Testis (tissue), 3 donors: Measurements from ENCODE around the gene RMI2. TPM values are rescaled to one million over a fixed set of nuclear protein-coding genes. Genes with fewer than 3 reads are reported as not detected.

Source experiments
- DNase-seq: peaks from one replicate; pipeline ENCODE4 v3.0.0-alpha.2; 2019
- H3K27ac ChIP-seq, 2 donors: fragments of 200-600 bp; sonication (generic); one replicate each; pipeline ENCODE4 v1.5.1; 2019
- H3K27me3 ChIP-seq: fragments of 200-600 bp; sonication (generic); one replicate; pipeline ENCODE4 v1.5.1; 2019
- H3K36me3 ChIP-seq: fragments of 200-600 bp; sonication (generic); one replicate; pipeline ENCODE4 v1.5.1; 2017; ENCODE audit warnings: low read depth; ENCODE audit errors: missing control alignments
- H3K4me1 ChIP-seq: fragments of 200-600 bp; sonication (generic); one replicate; pipeline ENCODE4 v1.5.1; 2019
- H3K4me3 ChIP-seq, 2 donors: fragments of 200-600 bp; sonication (generic); one replicate each; pipeline ENCODE4 v1.5.1; 2017 to 2019
- H3K9me3 ChIP-seq: fragments of 200-600 bp; sonication (generic); one replicate; pipeline ENCODE4 v1.5.1; 2017
- POLR2A ChIP-seq: fragments of 450-650 bp; IDR thresholded peaks from one replicate; pipeline ENCODE4 v1.6.1; 2017; ENCODE audit warnings: antibody characterized with exemption, mild to moderate bottlenecking, moderate library complexity
- WGBS, 2 donors: methylation state at CpG; one replicate each; pipeline ENCODE4 v1.1.5; 2018; 5-methylcytosine and 5-hydroxymethylcytosine counted together
- intact Hi-C: fragments of 100-400 bp; cut with DNase I; formaldehyde crosslinking; loops from one replicate; pipeline ENCODE4 v1.15.1; 2023; ENCODE audit warnings: low total_unique reads
- polyA plus RNA-seq: library from polyadenylated mRNA; stranded (reverse); fragments of 350-450 nt; fragmentation: Illumina TruSeq; extraction: RNeasy Lipid Tissue Mini Kit (QIAGEN cat#74804); gene quantifications from one replicate; pipeline ENCODE4 v1.2.3, GENCODE V29; 2014; ENCODE audit warnings: low read depth, low replicate concordance; ENCODE audit not compliant: insufficient read depth
- total RNA-seq, 2 donors: library from RNA; depleted of rRNA; stranded (reverse); fragments of >200 nt; gene quantifications; one replicate each; pipeline ENCODE4 v1.2.3, GENCODE V29; 2016
- TF ChIP-seq, protein P1 (sequence below), 3 experiments: fragments of 450-650 bp in 2 of 3; fragments of 200-600 bp in 1 of 3; sonication (generic) in 1 of 3; IDR thresholded peaks; one replicate each; pipeline ENCODE4 v1.5.1; 2016 to 2019; ENCODE audit warnings: antibody characterized with exemption in 3 of 3, mild to moderate bottlenecking in 2 of 3, moderate library complexity in 1 of 3

The RMI2 gene
- total and polyA plus RNA-seq, 3 donors from 2014 or later: 21.5 to 30.6 (median 26.7) TPM

DNA sequence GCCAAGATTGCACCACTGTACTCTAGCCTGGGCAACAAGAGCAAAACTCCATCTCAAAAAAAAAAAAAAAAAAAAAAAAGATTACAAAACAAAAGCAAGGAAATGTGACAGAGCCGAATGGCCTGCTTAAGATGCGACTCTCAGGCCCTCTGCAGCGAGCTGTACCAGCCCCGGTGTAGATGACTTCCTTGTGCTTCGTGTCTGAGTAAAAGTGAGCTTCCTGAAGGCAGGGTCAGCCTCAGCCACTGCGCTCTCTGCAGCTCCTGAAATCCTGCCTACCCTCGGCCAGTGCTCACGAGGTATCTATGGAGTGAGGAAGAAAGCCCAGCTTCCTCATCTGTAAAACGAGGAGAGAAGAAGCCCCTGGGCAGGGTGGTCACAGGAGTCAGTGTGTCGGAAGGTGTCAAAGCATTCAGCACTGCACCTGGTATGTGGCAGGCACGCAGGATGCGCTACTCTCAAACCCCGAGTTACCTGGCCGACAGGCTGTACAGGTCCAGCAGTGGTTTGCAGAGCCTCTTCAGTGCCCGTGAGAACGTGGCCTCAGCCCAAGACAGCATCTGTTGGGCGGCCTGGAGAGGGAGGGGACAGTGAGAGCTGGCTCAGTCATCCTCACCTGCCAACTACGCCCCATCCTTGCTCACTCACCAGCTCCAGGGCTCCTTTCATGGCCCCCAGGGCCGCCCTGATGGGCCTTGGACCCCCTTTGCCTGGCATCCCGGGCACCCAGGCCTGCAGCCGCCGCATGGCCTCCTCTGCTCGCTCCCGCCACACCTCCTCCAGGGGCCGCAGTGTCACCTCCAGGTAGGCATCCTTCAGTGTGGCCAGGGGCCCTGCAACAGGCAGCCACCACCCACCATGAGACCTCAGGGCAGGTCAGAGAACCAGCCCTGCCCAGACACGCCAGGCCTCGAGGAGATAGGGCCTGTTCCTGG lies 44.6 kb downstream of the RMI2 start:
- DNase-seq: no peak
- H3K27me3 ChIP-seq: no peaks in the 10 kb centered on the region
- H3K4me1 ChIP-seq: no peaks in the 10 kb centered on the region
- H3K36me3 ChIP-seq: no peaks in the 10 kb centered on the region
- TF ChIP-seq POLR2A: no peak
- TF ChIP-seq, protein P1, sequence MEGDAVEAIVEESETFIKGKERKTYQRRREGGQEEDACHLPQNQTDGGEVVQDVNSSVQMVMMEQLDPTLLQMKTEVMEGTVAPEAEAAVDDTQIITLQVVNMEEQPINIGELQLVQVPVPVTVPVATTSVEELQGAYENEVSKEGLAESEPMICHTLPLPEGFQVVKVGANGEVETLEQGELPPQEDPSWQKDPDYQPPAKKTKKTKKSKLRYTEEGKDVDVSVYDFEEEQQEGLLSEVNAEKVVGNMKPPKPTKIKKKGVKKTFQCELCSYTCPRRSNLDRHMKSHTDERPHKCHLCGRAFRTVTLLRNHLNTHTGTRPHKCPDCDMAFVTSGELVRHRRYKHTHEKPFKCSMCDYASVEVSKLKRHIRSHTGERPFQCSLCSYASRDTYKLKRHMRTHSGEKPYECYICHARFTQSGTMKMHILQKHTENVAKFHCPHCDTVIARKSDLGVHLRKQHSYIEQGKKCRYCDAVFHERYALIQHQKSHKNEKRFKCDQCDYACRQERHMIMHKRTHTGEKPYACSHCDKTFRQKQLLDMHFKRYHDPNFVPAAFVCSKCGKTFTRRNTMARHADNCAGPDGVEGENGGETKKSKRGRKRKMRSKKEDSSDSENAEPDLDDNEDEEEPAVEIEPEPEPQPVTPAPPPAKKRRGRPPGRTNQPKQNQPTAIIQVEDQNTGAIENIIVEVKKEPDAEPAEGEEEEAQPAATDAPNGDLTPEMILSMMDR (IDR thresholded peaks at IDR 0.05): no peak
- no peaks in the 10 kb centered on the region for H3K9me3 ChIP-seq
- intact Hi-C loops: loop anchor here (10.0 kb wide), 2 partner anchors 325 to 675 kb away; no protein-coding TSS in a partner anchor
- no peak overlapping the region for H3K27ac ChIP-seq
- H3K4me3 ChIP-seq: no peak overlapping the region
- 87 to 95% methylated on average over 19 to 24 of the region's 27 CpGs for WGBS, 2 donors

DNA sequence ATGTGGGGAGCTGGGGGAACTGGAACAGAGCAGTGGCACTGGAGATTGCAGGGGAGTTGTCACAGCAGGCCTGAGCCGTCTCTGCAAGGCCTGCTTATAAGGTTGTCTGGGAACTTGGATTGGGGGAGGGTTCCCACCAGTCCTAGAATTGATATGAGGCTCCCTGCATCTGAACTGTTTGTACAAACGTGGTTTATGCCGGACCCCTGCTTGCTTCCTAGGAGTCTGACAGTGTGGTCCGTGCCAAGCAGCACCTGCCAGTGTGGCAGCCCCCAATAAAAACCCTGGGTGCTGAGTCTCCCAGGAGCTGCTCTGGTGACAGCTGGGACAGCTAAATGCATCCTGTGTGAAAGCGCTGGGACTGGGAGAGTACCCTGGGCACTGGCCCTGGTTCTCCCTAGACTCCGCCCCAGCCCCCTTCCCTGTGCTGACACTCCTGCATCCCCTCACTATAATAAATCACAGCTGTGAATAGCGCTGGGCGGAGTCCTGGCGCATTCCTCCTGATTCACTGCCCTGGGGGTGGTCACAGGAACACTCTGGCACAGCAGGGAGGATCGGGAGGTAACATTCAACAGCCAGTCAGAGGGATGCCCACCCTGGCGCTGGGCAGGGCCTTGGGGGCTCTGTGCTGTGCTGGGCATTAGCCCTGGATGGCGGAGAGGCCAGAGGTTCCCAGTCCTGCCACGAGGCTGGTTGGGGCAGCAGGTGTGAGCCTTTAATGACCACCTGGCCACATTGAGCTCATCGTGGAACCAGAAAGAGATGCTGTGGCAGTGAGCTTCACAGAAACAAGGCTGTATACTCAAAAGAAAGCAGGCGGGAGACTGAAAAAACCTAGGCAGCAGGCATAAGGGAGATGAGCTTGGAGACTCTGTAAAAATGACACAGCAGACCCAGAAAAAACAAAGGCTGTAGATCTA lies 45.6 kb downstream of the RMI2 start:
- no peak for DNase-seq
- intact Hi-C loops: loop anchor here (10.0 kb wide), 2 partner anchors 324 to 674 kb away; no protein-coding TSS in a partner anchor
- Histone ChIP-seq H3K9me3 (no peaks in the 10 kb centered on the region), H3K27ac (no peak overlapping the region), H3K4me3 (no peak overlapping the region), H3K4me1 (no peaks in the 10 kb centered on the region), H3K27me3 (no peaks in the 10 kb centered on the region), H3K36me3 (no peaks in the 10 kb centered on the region)
- TF ChIP-seq, protein P1 (IDR thresholded peaks at IDR 0.05): no peak
- TF ChIP-seq POLR2A: no peak
- 75 to 76% methylated on average over 10 to 15 of the region's 15 CpGs for WGBS, 2 donors

DNA sequence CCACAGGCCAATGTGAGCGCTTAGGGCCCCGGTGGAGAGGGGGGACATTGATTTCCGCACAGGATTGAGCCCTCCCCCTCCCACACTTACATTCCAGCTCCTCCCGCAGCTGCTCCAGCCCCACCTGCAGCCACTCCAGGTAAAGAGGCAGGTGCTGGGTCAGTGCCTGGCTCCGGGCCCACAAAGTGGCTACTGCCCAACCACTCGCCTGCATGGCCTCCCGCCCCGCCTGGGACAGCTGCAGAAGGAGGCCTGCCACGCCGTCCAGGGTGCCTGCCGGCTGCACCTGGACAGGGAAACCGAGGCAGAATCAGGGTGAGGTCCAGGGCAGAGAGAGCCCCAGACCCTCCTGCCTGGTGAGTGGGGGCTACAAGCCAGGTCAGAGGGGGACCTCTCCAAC lies 46.3 kb downstream of the RMI2 start:
- Histone ChIP-seq H3K36me3 (no peaks in the 10 kb centered on the region), H3K9me3 (no peaks in the 10 kb centered on the region), H3K4me3 (no peak overlapping the region), H3K27ac (no peak overlapping the region), H3K4me1 (peaks cover 3% of the 10 kb centered on the region), H3K27me3 (no peaks in the 10 kb centered on the region)
- WGBS, 2 donors: 73 to 80% methylated on average over 5 to 8 of the region's 12 CpGs
- intact Hi-C loops: loop anchor here (10.0 kb wide), 2 partner anchors 323 to 673 kb away; no protein-coding TSS in a partner anchor
- DNase-seq: no peak
- no peak for TF ChIP-seq POLR2A

DNA sequence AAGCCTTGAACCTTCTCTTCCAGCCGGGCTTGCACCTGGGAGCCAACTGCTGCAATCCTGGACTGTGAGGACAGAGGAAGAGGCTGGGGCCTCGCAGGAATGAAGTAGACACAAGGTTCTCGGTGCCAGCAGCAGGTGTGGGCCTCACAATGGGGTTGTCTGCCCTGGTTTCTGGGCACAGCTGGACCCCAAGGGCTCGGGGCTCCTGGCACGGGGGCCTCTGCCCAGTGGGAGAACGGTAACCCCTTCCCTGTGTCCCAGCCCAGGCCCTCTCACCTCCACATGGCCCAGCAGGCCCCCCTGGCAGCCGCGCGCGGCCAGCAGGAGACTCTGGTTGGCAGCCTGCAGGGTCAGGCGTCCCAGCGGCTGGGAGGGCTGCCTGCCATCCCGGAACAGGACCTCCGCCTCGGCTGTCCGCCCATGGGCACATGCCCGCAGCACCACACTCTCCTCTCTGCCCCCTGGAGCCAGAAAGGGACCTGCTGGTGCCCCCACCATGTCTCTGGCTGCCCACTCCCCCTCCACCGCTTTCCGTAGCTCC lies 46.9 kb downstream of the RMI2 start:
- DNase-seq: no peak
- Histone ChIP-seq H3K27ac (no peak overlapping the region), H3K36me3 (no peaks in the 10 kb centered on the region), H3K27me3 (no peaks in the 10 kb centered on the region), H3K4me3 (no peak overlapping the region), H3K4me1 (peaks cover 4% of the 10 kb centered on the region), H3K9me3 (no peaks in the 10 kb centered on the region)
- TF ChIP-seq, protein P1 (IDR thresholded peaks at IDR 0.05): no peak
- TF ChIP-seq POLR2A: no peak
- intact Hi-C loops: loop anchor here (10.0 kb wide), 2 partner anchors 323 to 673 kb away; no protein-coding TSS in a partner anchor
- WGBS, 2 donors: 89 to 96% methylated on average over 2 to 18 of the region's 19 CpGs
